EH (cell line): Measurements from ENCODE around the gene BRIP1.
"Not testable (repeated sequence)": the region's sequence is repeated elsewhere in the genome, so short reads cannot be mapped to it uniquely, and the experiment has no call there.

ENCODE experiments used
- DNase-seq: peaks from one replicate; pipeline ENCODE4 v3.0.0-alpha.2; 2015; ENCODE audit warnings: low read depth

Gene BRIP1

GRCh38 chr17:61799812-61800484 lies 63.4 kb downstream of the BRIP1 start:
- no peak for DNase-seq

- DNase-seq, result no peak
Observed at GRCh38 chr17:61797283-61797682, 66.0 kb downstream of the BRIP1 start.

GRCh38 chr17:61795546-61795945 lies 67.8 kb downstream of the BRIP1 start:
- no peak for DNase-seq

GRCh38 chr17:61794792-61795191 lies 68.5 kb downstream of the BRIP1 start:
- DNase-seq, result no peak

- no peak for DNase-seq
Observed at GRCh38 chr17:61794242-61794641, 69.1 kb downstream of the BRIP1 start.

GRCh38 chr17:61793565-61793964 lies 69.8 kb downstream of the BRIP1 start:
- no peak for DNase-seq

- no peak for DNase-seq
Observed at GRCh38 chr17:61789872-61790271, 73.5 kb downstream of the BRIP1 start.

- no peak for DNase-seq
Observed at GRCh38 chr17:61786088-61786487, 77.2 kb downstream of the BRIP1 start.

- no peak for DNase-seq
Observed at GRCh38 chr17:61784510-61784909, 78.8 kb downstream of the BRIP1 start.

GRCh38 chr17:61783556-61784304 lies 79.6 kb downstream of the BRIP1 start:
- DNase-seq, result no peak

GRCh38 chr17:61783120-61783519 lies 80.2 kb downstream of the BRIP1 start:
- no peak for DNase-seq

GRCh38 chr17:61782683-61783082 lies 80.6 kb downstream of the BRIP1 start:
- DNase-seq, result no peak

GRCh38 chr17:61775364-61775763 lies 88.0 kb downstream of the BRIP1 start:
- no peak for DNase-seq

GRCh38 chr17:61774724-61775123 lies 88.6 kb downstream of the BRIP1 start:
- peak; percentile 32 for DNase-seq

- not testable (repeated sequence) for DNase-seq
Observed at GRCh38 chr17:61774087-61774486, 89.2 kb downstream of the BRIP1 start.

- peak; percentile 89 for DNase-seq
Observed at GRCh38 chr17:61770752-61771533, 92.4 kb downstream of the BRIP1 start.

- peak; percentile 40 for DNase-seq
Observed at GRCh38 chr17:61770043-61770442, 93.3 kb downstream of the BRIP1 start.

GRCh38 chr17:61768405-61768804 lies 94.9 kb downstream of the BRIP1 start:
- DNase-seq, result no peak

- peak; percentile 61 for DNase-seq
Observed at GRCh38 chr17:61766520-61766919, 96.8 kb downstream of the BRIP1 start.

GRCh38 chr17:61764846-61765245 lies 98.5 kb downstream of the BRIP1 start:
- no peak for DNase-seq

GRCh38 chr17:61761827-61762226 lies 101.5 kb downstream of the BRIP1 start:
- DNase-seq, result no peak

GRCh38 chr17:61759362-61759761 lies 104.0 kb downstream of the BRIP1 start:
- DNase-seq, result no peak

- DNase-seq, result no peak
Observed at GRCh38 chr17:61758430-61758829, 104.9 kb downstream of the BRIP1 start.
